ENCODE results near the gene SYPL1.

DNA sequence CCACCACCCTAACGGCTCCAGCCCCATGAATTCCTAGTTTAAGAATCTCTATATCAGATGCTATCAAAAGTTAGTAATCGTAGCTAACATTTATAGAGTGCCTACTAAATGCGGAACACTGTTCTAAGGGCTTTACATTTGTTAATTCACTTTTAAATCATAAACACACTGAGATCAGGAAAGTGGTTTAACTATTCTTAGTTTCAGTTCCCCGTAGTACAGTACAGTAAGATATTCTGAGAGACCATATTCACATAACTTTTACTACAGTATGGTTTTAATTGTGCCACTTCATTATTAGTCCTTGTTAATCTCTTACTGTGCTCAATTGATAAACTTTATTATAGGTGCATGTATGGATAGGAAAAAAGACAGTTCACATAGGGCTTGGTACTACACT is 22.5 kb downstream of the SYPL1 start:
- TF ChIP-seq, protein P1, sequence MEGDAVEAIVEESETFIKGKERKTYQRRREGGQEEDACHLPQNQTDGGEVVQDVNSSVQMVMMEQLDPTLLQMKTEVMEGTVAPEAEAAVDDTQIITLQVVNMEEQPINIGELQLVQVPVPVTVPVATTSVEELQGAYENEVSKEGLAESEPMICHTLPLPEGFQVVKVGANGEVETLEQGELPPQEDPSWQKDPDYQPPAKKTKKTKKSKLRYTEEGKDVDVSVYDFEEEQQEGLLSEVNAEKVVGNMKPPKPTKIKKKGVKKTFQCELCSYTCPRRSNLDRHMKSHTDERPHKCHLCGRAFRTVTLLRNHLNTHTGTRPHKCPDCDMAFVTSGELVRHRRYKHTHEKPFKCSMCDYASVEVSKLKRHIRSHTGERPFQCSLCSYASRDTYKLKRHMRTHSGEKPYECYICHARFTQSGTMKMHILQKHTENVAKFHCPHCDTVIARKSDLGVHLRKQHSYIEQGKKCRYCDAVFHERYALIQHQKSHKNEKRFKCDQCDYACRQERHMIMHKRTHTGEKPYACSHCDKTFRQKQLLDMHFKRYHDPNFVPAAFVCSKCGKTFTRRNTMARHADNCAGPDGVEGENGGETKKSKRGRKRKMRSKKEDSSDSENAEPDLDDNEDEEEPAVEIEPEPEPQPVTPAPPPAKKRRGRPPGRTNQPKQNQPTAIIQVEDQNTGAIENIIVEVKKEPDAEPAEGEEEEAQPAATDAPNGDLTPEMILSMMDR (IDR thresholded peaks at IDR 0.05; ENCODE audit: insufficient read depth, low read length): no peak
- no peak for TF ChIP-seq GABPA (IDR thresholded peaks at IDR 0.05; ENCODE audit: low read depth)
- no peak for TF ChIP-seq POLR2AphosphoS5 (IDR thresholded peaks at IDR 0.05; ENCODE audit: low read depth)
- no peak for TF ChIP-seq SPI1 (IDR thresholded peaks at IDR 0.05; ENCODE audit: borderline replicate concordance, low read depth)
- TF ChIP-seq, protein P2, sequence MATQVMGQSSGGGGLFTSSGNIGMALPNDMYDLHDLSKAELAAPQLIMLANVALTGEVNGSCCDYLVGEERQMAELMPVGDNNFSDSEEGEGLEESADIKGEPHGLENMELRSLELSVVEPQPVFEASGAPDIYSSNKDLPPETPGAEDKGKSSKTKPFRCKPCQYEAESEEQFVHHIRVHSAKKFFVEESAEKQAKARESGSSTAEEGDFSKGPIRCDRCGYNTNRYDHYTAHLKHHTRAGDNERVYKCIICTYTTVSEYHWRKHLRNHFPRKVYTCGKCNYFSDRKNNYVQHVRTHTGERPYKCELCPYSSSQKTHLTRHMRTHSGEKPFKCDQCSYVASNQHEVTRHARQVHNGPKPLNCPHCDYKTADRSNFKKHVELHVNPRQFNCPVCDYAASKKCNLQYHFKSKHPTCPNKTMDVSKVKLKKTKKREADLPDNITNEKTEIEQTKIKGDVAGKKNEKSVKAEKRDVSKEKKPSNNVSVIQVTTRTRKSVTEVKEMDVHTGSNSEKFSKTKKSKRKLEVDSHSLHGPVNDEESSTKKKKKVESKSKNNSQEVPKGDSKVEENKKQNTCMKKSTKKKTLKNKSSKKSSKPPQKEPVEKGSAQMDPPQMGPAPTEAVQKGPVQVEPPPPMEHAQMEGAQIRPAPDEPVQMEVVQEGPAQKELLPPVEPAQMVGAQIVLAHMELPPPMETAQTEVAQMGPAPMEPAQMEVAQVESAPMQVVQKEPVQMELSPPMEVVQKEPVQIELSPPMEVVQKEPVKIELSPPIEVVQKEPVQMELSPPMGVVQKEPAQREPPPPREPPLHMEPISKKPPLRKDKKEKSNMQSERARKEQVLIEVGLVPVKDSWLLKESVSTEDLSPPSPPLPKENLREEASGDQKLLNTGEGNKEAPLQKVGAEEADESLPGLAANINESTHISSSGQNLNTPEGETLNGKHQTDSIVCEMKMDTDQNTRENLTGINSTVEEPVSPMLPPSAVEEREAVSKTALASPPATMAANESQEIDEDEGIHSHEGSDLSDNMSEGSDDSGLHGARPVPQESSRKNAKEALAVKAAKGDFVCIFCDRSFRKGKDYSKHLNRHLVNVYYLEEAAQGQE (IDR thresholded peaks at IDR 0.05; ENCODE audit: insufficient replicate concordance, low read depth): no peak

Data from HL-60 (cell line).